ENCODE measurements around the gene SOX9.

DNA sequence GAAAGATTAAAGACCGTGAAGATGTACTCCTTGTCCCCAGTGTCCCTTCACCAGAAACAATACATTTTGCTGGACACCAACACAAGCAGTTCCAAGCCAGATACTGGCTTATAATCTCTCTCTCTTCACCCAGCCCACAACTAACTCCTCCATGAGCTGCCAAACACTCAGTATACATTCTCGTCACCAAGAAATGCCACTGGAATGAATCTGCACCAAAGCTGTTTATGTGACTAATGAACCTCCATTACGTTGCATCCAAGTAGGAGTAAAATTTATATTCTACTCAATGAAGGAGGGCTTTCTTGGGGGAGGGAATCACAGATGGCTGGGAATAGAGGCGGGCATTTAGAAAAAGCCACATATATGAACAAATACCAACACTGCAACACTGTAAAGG lies 20.9 kb upstream of the SOX9 start:
- TF ChIP-seq HDGF (IDR thresholded peaks at IDR 0.05; ENCODE audit: borderline replicate concordance) = no peak
- no peak for TF ChIP-seq SP1 (IDR thresholded peaks at IDR 0.05)
- TF ChIP-seq ARNT (IDR thresholded peaks at IDR 0.05) = no peak
- no peak for TF ChIP-seq FOXK2 (IDR thresholded peaks at IDR 0.05)
